ENCODE data around the gene SYPL2.
A peak's percentile ranks its signal among the peaks of the same experiment; 100 is the strongest.

The SYPL2 gene

GRCh38 chr1:109490029-109490933 is 23.9 kb downstream of the SYPL2 start:
- peak; percentile 93 for TF ChIP-seq CTCF (conservative IDR thresholded peaks at IDR 0.05; ENCODE audit: low read depth, low read length)
- DNase-seq (ENCODE audit: low read depth): peak; percentile 82
- no peak overlapping the region for H3K4me3 ChIP-seq (ENCODE audit: low read depth, low read length)

GRCh38 chr1:109490934-109491302 is 24.6 kb downstream of the SYPL2 start:
- no peak for TF ChIP-seq CTCF (conservative IDR thresholded peaks at IDR 0.05; ENCODE audit: low read depth, low read length)
- H3K4me3 ChIP-seq (ENCODE audit: low read depth, low read length): no peak overlapping the region
- DNase-seq (ENCODE audit: low read depth): no peak

GRCh38 chr1:109491372-109491771 is 25.0 kb downstream of the SYPL2 start:
- H3K4me3 ChIP-seq (ENCODE audit: low read depth, low read length): no peak overlapping the region
- DNase-seq (ENCODE audit: low read depth): no peak
- TF ChIP-seq CTCF (conservative IDR thresholded peaks at IDR 0.05; ENCODE audit: low read depth, low read length): no peak

- no peak for DNase-seq (ENCODE audit: low read depth)
- no peak overlapping the region for H3K4me3 ChIP-seq (ENCODE audit: low read depth, low read length)
- no peak for TF ChIP-seq CTCF (conservative IDR thresholded peaks at IDR 0.05; ENCODE audit: low read depth, low read length)
Observed at GRCh38 chr1:109492779-109493178, 26.4 kb downstream of the SYPL2 start.

GRCh38 chr1:109493227-109493626 is 26.9 kb downstream of the SYPL2 start:
- no peak for DNase-seq (ENCODE audit: low read depth)
- H3K4me3 ChIP-seq (ENCODE audit: low read depth, low read length): no peak overlapping the region
- no peak for TF ChIP-seq CTCF (conservative IDR thresholded peaks at IDR 0.05; ENCODE audit: low read depth, low read length)

GRCh38 chr1:109493805-109494539 is 27.6 kb downstream of the SYPL2 start, which contains the start of gene CYB561D1:
TSS of gene CYB561D1 (plus strand) at chr1:109494094. CDS start at chr1:109494140, 46 bp downstream.
- peak within 1 kb of the TSS; percentile 100 for H3K4me3 ChIP-seq (ENCODE audit: low read depth, low read length)
- peak; percentile 84 for DNase-seq (ENCODE audit: low read depth)
- peak; percentile 74 for TF ChIP-seq CTCF (conservative IDR thresholded peaks at IDR 0.05; ENCODE audit: low read depth, low read length)
